Measurements from ENCODE around the gene FXYD6. TPM values are rescaled to one million over a fixed set of nuclear protein-coding genes. Genes with fewer than 3 reads are reported as not detected.
A peak's percentile ranks its signal among the peaks of the same experiment; 100 is the strongest.
"Not testable (repeated sequence)": the region's sequence is repeated elsewhere in the genome, so short reads cannot be mapped to it uniquely, and the experiment has no call there.

FXYD6 gene
- total and polyA plus RNA-seq, 4 donors, result 37.0 to 70.0 (median 43.9) TPM

DNA sequence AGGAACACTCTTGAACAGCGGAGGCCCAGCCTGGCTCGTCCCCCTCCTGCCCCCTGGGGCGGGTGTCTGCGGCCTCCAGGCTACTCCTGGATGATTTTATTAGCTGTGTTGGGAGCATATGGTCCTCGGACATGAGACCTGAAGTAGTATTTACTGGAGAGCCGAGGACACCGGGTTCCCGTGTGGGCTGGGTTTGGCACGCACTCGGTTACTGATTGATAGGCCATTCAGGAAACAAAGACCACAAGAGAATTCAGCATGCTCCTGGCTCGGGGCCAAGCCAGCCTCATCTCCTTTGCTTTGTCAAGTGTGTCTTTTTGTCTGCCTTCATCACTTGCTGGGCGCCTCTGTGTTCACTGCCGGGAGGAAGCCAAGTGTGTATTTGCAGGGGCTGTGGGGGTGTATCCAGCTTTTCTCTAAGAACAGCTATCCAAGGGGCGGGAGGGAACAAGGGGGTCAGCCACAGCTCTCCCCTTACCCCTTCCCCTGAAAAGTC is 61.6 kb downstream of the FXYD6 start:
- Histone ChIP-seq H3K27me3 (ENCODE audit: control insufficient read depth in 3 of 3, insufficient read depth in 3 of 3, low read length in 2 of 3) (peaks cover 0 to 2% (median 0%) of the 10 kb centered on the region in 3 donors), H3K36me3 (ENCODE audit: control insufficient read depth in 4 of 4, insufficient read depth in 4 of 4, low read length in 4 of 4) (no peaks in the 10 kb centered on the region), H3K4me3 (no peak overlapping the region), H3K9ac (ENCODE audit: insufficient read depth in 1 of 2, low read length in 2 of 2) (no peak overlapping the region), H3K4me1 (ENCODE audit: control insufficient read depth in 5 of 5, insufficient read depth in 5 of 5, low read length in 5 of 5) (peaks cover 0 to 34% (median 12%) of the 10 kb centered on the region in 5 donors), H3K9me3 (ENCODE audit: control insufficient read depth in 4 of 4, insufficient read depth in 3 of 4, low read length in 3 of 4) (no peaks in the 10 kb centered on the region), H3K27ac (ENCODE audit: low read depth in 1 of 2, low read length in 1 of 2) (no peak overlapping the region)
- 25 to 36% methylated on average over 14 of the region's 14 CpGs for WGBS, 2 donors
- peak; percentile 38 to 57 (median 57) for DNase-seq
- ATAC-seq (ENCODE audit: insufficient read depth, low FRiP score), result no peak
- TF ChIP-seq, protein P1, sequence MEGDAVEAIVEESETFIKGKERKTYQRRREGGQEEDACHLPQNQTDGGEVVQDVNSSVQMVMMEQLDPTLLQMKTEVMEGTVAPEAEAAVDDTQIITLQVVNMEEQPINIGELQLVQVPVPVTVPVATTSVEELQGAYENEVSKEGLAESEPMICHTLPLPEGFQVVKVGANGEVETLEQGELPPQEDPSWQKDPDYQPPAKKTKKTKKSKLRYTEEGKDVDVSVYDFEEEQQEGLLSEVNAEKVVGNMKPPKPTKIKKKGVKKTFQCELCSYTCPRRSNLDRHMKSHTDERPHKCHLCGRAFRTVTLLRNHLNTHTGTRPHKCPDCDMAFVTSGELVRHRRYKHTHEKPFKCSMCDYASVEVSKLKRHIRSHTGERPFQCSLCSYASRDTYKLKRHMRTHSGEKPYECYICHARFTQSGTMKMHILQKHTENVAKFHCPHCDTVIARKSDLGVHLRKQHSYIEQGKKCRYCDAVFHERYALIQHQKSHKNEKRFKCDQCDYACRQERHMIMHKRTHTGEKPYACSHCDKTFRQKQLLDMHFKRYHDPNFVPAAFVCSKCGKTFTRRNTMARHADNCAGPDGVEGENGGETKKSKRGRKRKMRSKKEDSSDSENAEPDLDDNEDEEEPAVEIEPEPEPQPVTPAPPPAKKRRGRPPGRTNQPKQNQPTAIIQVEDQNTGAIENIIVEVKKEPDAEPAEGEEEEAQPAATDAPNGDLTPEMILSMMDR (IDR thresholded peaks at IDR 0.05; ENCODE audit: control extremely low read depth, extremely low read depth), result no peak

DNA sequence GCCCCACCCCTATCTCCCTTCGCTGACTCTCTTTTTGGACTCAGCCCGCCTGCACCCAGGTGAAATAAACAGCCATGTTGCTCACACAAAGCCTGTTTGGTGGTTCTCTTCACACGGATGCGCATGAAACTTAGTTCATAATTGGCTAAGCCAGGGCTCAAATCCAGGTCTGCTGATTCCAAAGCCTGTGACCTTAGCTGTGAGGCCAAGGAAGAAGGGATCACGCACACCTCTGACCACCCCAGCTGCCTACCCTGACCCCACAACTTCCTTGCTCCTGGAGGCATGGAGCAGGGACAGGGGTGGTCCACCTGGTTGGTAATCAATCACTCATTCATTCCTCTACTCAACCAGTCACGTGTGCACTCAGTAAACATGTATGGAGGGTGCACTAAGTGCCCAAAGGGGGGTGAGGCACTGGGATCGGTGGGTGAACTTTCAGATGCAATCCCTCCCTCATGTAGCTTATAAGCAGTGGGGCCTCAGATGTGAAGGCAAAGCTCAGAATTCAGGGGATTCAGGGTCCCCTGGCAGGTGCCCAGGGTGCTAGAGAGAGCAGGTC is 62.2 kb downstream of the FXYD6 start:
- Histone ChIP-seq H3K27me3 (ENCODE audit: control insufficient read depth in 3 of 3, insufficient read depth in 3 of 3, low read length in 2 of 3) (peaks cover 0 to 4% (median 0%) of the 10 kb centered on the region in 3 donors), H3K36me3 (ENCODE audit: control insufficient read depth in 4 of 4, insufficient read depth in 4 of 4, low read length in 4 of 4) (no peaks in the 10 kb centered on the region), H3K9me3 (ENCODE audit: control insufficient read depth in 4 of 4, insufficient read depth in 3 of 4, low read length in 3 of 4) (no peaks in the 10 kb centered on the region), H3K9ac (ENCODE audit: insufficient read depth in 1 of 2, low read length in 2 of 2) (no peak overlapping the region), H3K4me3 (no peak overlapping the region), H3K4me1 (ENCODE audit: control insufficient read depth in 5 of 5, insufficient read depth in 5 of 5, low read length in 5 of 5) (peaks cover 0 to 34% (median 12%) of the 10 kb centered on the region in 5 donors), H3K27ac (ENCODE audit: low read depth in 1 of 2, low read length in 1 of 2) (no peak overlapping the region)
- no peak for DNase-seq
- TF ChIP-seq, protein P1 (IDR thresholded peaks at IDR 0.05; ENCODE audit: control extremely low read depth, extremely low read depth), result no peak
- WGBS, 2 donors, result 86% methylated on average over 6 to 7 of the region's 7 CpGs
- no peak for ATAC-seq (ENCODE audit: insufficient read depth, low FRiP score)

DNA sequence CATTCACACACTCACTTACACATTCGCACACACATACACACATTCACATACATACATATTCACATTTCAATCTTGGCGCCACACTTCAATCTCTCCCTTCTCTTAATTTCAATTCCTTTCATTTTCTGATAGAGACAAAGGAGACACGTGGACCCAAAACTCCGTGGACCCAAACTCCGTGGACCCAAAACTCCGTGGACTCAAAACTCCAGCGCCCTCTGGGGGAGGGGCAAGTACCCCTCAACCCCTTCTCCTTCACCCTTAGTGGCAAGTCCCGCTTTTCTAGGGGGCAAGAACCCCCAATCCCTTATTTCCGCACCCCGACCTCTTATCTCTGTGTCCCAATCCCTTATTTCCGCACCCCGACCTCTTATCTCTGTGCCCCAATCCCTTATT is 66.4 kb downstream of the FXYD6 start:
- not testable (repeated sequence) for DNase-seq; H3K36me3 ChIP-seq (ENCODE audit: control insufficient read depth in 4 of 4, insufficient read depth in 4 of 4, low read length in 4 of 4); H3K4me1 ChIP-seq (ENCODE audit: control insufficient read depth in 5 of 5, insufficient read depth in 5 of 5, low read length in 5 of 5); H3K27ac ChIP-seq (ENCODE audit: low read depth in 1 of 2, low read length in 1 of 2); H3K9me3 ChIP-seq (ENCODE audit: control insufficient read depth in 4 of 4, insufficient read depth in 3 of 4, low read length in 3 of 4); ATAC-seq (ENCODE audit: insufficient read depth, low FRiP score); H3K9ac ChIP-seq (ENCODE audit: insufficient read depth in 1 of 2, low read length in 2 of 2); H3K27me3 ChIP-seq (ENCODE audit: control insufficient read depth in 3 of 3, insufficient read depth in 3 of 3, low read length in 2 of 3); H3K4me3 ChIP-seq
- WGBS, 2 donors, result 91 to 93% methylated on average over 12 of the region's 12 CpGs

DNA sequence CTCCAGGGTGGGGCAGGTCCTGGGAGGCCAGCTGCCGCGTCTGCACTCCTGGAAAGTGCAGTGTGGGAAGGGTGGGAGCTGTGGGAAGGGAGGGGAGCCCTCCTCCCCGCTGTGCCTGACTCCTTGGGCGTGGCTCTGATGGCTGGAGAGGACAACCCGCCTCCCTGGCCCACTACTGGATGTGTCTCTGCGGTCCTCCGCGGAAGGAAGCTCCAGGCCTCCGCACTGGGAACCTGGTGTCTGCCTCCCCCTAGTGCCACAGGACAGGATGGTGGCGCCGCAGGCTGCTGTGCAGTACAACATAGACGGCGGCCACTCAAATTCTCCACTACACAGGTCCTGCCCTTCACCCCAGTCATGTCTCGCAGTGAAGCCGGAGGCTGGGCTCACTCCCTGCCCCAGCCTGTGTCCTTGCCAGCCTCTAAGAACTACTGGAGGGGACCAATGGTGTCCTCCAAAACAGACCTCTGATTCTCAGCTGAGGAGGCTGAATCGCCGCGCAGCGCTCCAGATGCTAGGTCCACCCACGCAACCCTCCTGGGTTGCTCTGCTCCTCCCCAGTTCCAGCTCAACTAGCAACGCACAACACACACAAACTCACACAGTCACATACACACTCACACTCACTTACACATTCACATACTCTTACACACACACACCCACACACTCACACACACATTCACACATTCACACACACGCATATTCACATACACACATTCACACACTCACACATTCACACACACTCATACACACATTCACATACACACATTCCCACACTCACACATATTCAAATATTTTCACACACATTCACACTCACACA is 67.0 kb downstream of the FXYD6 start:
- TF ChIP-seq, protein P1 (IDR thresholded peaks at IDR 0.05; ENCODE audit: control extremely low read depth, extremely low read depth), result peak; percentile 39
- Histone ChIP-seq H3K27me3 (ENCODE audit: control insufficient read depth in 3 of 3, insufficient read depth in 3 of 3, low read length in 2 of 3) (peaks cover 0 to 4% (median 0%) of the 10 kb centered on the region in 3 donors), H3K4me1 (ENCODE audit: control insufficient read depth in 5 of 5, insufficient read depth in 5 of 5, low read length in 5 of 5) (peaks cover 0 to 3% (median 2%) of the 10 kb centered on the region in 5 donors), H3K9ac (ENCODE audit: insufficient read depth in 1 of 2, low read length in 2 of 2) (no peak overlapping the region), H3K36me3 (ENCODE audit: control insufficient read depth in 4 of 4, insufficient read depth in 4 of 4, low read length in 4 of 4) (no peaks in the 10 kb centered on the region), H3K4me3 (no peak overlapping the region), H3K27ac (ENCODE audit: low read depth in 1 of 2, low read length in 1 of 2) (peak overlapping the region in 1 of 2 donors; percentile 7), H3K9me3 (ENCODE audit: control insufficient read depth in 4 of 4, insufficient read depth in 3 of 4, low read length in 3 of 4) (no peaks in the 10 kb centered on the region)
- WGBS, 2 donors, result 39 to 41% methylated on average over 22 of the region's 22 CpGs
- ATAC-seq (ENCODE audit: insufficient read depth, low FRiP score), result peak; percentile 53
- DNase-seq, result peak; percentile 70 to 76 (median 70)
